GM13976 (cell line): ENCODE data around the gene HMGA1.

Source experiments
- DNase-seq: peaks from one replicate; pipeline ENCODE4 v3.0.0; 2012; ENCODE audit warnings: low spot score
- CTCF ChIP-seq: IDR thresholded peaks from 2 replicates; pipeline ENCODE4 v1.5.1; 2012; ENCODE audit warnings: borderline replicate concordance, mild to moderate bottlenecking; ENCODE audit not compliant: insufficient read depth; ENCODE audit errors: extremely low read depth, missing control alignments, control extremely low read depth
- in situ Hi-C: fragments of 300-500 bp; cut with MboI; formaldehyde crosslinking; loops from one replicate; pipeline ENCODE4 v1.12.0; 2022; ENCODE audit warnings: low sequenced_read_pairs, mixed read lengths, inconsistent platforms; ENCODE audit not compliant: unreplicated experiment

The HMGA1 gene

GRCh38 chr6:34223381-34223955, 13.2 kb upstream of the HMGA1 start:
- in situ Hi-C loops: no loop called here
- no peak for DNase-seq
- TF ChIP-seq CTCF: no peak

- TF ChIP-seq CTCF: no peak
- DNase-seq: peak; percentile 96
- in situ Hi-C loops: no loop called here
Measured at GRCh38 chr6:34223956-34224940, 12.4 kb upstream of the HMGA1 start.

GRCh38 chr6:34225551-34225950, 11.1 kb upstream of the HMGA1 start:
- no peak for DNase-seq
- in situ Hi-C loops: no loop called here

GRCh38 chr6:34226066-34226465, 10.6 kb upstream of the HMGA1 start:
- TF ChIP-seq CTCF: no peak
- in situ Hi-C loops: no loop called here
- DNase-seq: no peak

More at GRCh38 chr6:34225551-34225950, 11.1 kb upstream of the HMGA1 start:
- TF ChIP-seq CTCF: no peak

GRCh38 chr6:34226731-34227586, 9.7 kb upstream of the HMGA1 start:
- in situ Hi-C loops: no loop called here
- no peak for DNase-seq
- no peak for TF ChIP-seq CTCF

- no peak for TF ChIP-seq CTCF
- DNase-seq: no peak
- in situ Hi-C loops: no loop called here
Measured at GRCh38 chr6:34227761-34228421, 8.8 kb upstream of the HMGA1 start.
